H1 (cell line): ENCODE data around the gene WNK3. TPM values are rescaled to one million over a fixed set of nuclear protein-coding genes. Genes with fewer than 3 reads are reported as not detected.

ENCODE experiments used
- CTCF ChIA-PET: fragments of 300-600 bp; sonication (Branson Sonifier 250); formaldehyde crosslinking; loops from one replicate; lab custom pipeline; 2021; ENCODE audit not compliant: partially characterized antibody; lab: Charles Lee
- POLR2A ChIA-PET: fragments of 300-600 bp; sonication (Branson Sonifier 250); formaldehyde crosslinking; loops from one replicate; lab custom pipeline; 2021; ENCODE audit warnings: inconsistent platforms; ENCODE audit not compliant: partially characterized antibody; lab: Charles Lee
- DNase-seq, 2 experiments: peaks; one replicate each; pipeline versions ENCODE4 v3.0.0 to v3.0.0-alpha.2; 2010 to 2022; ENCODE audit warnings: low spot score in 2 of 2, low read depth in 1 of 2, mixed read lengths in 1 of 2
- FAIRE-seq: peaks from 2 replicates; lab custom pipeline; 2011; peaks lifted over from hg19 to GRCh38; lab: Jason Lieb, UNC
- H2AFZ ChIP-seq: 2 replicates; pipeline ENCODE4 v1.8.1; 2012; ENCODE audit warnings: low read length, inconsistent platforms
- H2AK5ac ChIP-seq: 2 replicates; pipeline ENCODE4 v1.6.1; 2013; ENCODE audit warnings: low read depth, low read length
- H2BK120ac ChIP-seq: replicated peaks from 2 replicates; pipeline ENCODE3; 2013; ENCODE audit warnings: low read depth, low read length, inconsistent platforms
- H2BK12ac ChIP-seq: 2 replicates; pipeline ENCODE4 v1.6.1; 2013; ENCODE audit warnings: low read depth, low read length
- H2BK15ac ChIP-seq: 2 replicates; pipeline ENCODE4 v1.6.1; 2013; ENCODE audit warnings: low read length
- H2BK20ac ChIP-seq: 2 replicates; pipeline ENCODE4 v1.6.1; 2013; ENCODE audit warnings: low read length
- H2BK5ac ChIP-seq: 2 replicates; pipeline ENCODE4 v1.6.1; 2013; ENCODE audit warnings: low read depth, low read length
- H3K14ac ChIP-seq: 2 replicates; pipeline ENCODE4 v1.6.1; 2013; ENCODE audit warnings: inconsistent platforms; ENCODE audit not compliant: insufficient read length
- H3K18ac ChIP-seq: 2 replicates; pipeline ENCODE4 v1.6.1; 2013; ENCODE audit warnings: low read length; ENCODE audit errors: extremely low read depth
- H3K23ac ChIP-seq: 2 replicates; pipeline ENCODE4 v1.6.1; 2013; ENCODE audit warnings: inconsistent platforms; ENCODE audit not compliant: insufficient read length
- H3K23me2 ChIP-seq: 2 replicates; pipeline ENCODE4 v1.6.1; 2013; ENCODE audit warnings: low read depth, low read length
- H3K27ac ChIP-seq: 2 replicates; pipeline ENCODE4 v1.6.1; 2011; ENCODE audit warnings: low read depth, low read length, inconsistent platforms
- H3K27me3 ChIP-seq, 4 experiments: replicated peaks in 1 of 4; 1 replicate in 1 of 4; 2 replicates in 3 of 4; pipeline versions ENCODE4 v1.6.1 to v1.8.1; 2011 to 2013; ENCODE audit warnings: low read length in 3 of 4, mild to moderate bottlenecking in 3 of 4, inconsistent platforms in 2 of 4, mixed read lengths in 2 of 4, moderate library complexity in 1 of 4; ENCODE audit not compliant: control insufficient read depth in 3 of 4, insufficient read depth in 3 of 4; ENCODE audit errors: extremely low read depth in 1 of 4
- H3K36me3 ChIP-seq, 4 experiments: 2 replicates each; pipeline versions ENCODE4 v1.6.1 to v1.8.1; 2011 to 2013; ENCODE audit warnings: mild to moderate bottlenecking in 4 of 4, low read length in 3 of 4, moderate library complexity in 2 of 4, control low read depth in 1 of 4, inconsistent platforms in 1 of 4; ENCODE audit not compliant: insufficient read depth in 4 of 4, control insufficient read depth in 2 of 4
- H3K4ac ChIP-seq: replicated peaks from 2 replicates; pipeline ENCODE3; 2013; ENCODE audit warnings: low read length, low read depth, mixed read lengths, inconsistent platforms; ENCODE audit not compliant: insufficient read length
- H3K4me1 ChIP-seq, 4 experiments: replicated peaks in 1 of 4; 1 replicate in 1 of 4; 2 replicates in 3 of 4; pipeline versions ENCODE4 v1.6.1 to v1.8.1; 2011 to 2013; ENCODE audit warnings: low read length in 3 of 4, inconsistent platforms in 2 of 4, mixed read lengths in 1 of 4; ENCODE audit not compliant: insufficient read depth in 4 of 4, control insufficient read depth in 3 of 4
- H3K4me2 ChIP-seq, 2 experiments: 2 replicates each; pipeline versions ENCODE4 v1.6.1 to v1.8.1; 2011 to 2013; ENCODE audit warnings: low read depth in 2 of 2, low read length in 2 of 2, control low read depth in 1 of 2, inconsistent platforms in 1 of 2, mild to moderate bottlenecking in 1 of 2; ENCODE audit not compliant: insufficient read depth in 1 of 2
- H3K4me3 ChIP-seq, 4 experiments: fragments of 200-600, 300-600 bp in 1 of 4; sonication (generic), shearing (Covaris generic), sonication (Bioruptor Twin) in 1 of 4; 2 replicates each; pipeline versions ENCODE4 v1.5.1 to v1.8.1; 2011 to 2016; ENCODE audit warnings: low read length in 4 of 4, low read depth in 3 of 4, control low read depth in 2 of 4, inconsistent platforms in 2 of 4, mild to moderate bottlenecking in 2 of 4, mixed read lengths in 1 of 4, moderate library complexity in 1 of 4; ENCODE audit not compliant: insufficient read depth in 2 of 4; ENCODE audit errors: extremely low read depth in 1 of 4
- H3K56ac ChIP-seq: replicated peaks from 2 replicates; pipeline ENCODE3; 2013; ENCODE audit warnings: low read depth, mild to moderate bottlenecking, mixed read lengths, low read length, inconsistent platforms; ENCODE audit not compliant: insufficient read length
- H3K79me1 ChIP-seq: 2 replicates; pipeline ENCODE4 v1.6.1; 2013; ENCODE audit warnings: low read depth, low read length, control low read depth
- H3K79me2 ChIP-seq, 2 experiments: 2 replicates each; pipeline versions ENCODE4 v1.6.1 to v1.8.1; 2012 to 2013; ENCODE audit warnings: low read length in 2 of 2, mild to moderate bottlenecking in 2 of 2, inconsistent platforms in 1 of 2; ENCODE audit not compliant: insufficient read depth in 2 of 2, control insufficient read depth in 1 of 2
- H3K9ac ChIP-seq, 4 experiments: replicated peaks in 1 of 4; 1 replicate in 1 of 4; 2 replicates in 3 of 4; pipeline versions ENCODE4 v1.6.1 to v1.8.1; 2011 to 2013; ENCODE audit warnings: low read depth in 3 of 4, low read length in 3 of 4, control low read depth in 2 of 4, mild to moderate bottlenecking in 2 of 4, moderate library complexity in 2 of 4, inconsistent platforms in 1 of 4; ENCODE audit errors: extremely low read depth in 1 of 4
- H3K9me3 ChIP-seq, 2 experiments: 2 replicates each; pipeline versions ENCODE4 v1.6.1 to v1.8.1; 2012 to 2013; ENCODE audit warnings: mild to moderate bottlenecking in 2 of 2, moderate library complexity in 2 of 2, control low read depth in 1 of 2, inconsistent platforms in 1 of 2, low read depth in 1 of 2, low read length in 1 of 2, mixed read lengths in 1 of 2; ENCODE audit not compliant: insufficient read depth in 2 of 2
- H4K20me1 ChIP-seq, 2 experiments: replicated peaks in 1 of 2; 2 replicates each; pipeline versions ENCODE3 to v1.8.1; 2011 to 2013; ENCODE audit warnings: inconsistent platforms in 2 of 2, low read length in 2 of 2, mild to moderate bottlenecking in 1 of 2; ENCODE audit not compliant: insufficient read depth in 2 of 2, control insufficient read depth in 1 of 2
- H4K5ac ChIP-seq: 2 replicates; pipeline ENCODE4 v1.6.1; 2013; ENCODE audit warnings: low read length, low read depth, mixed read lengths, inconsistent platforms; ENCODE audit not compliant: insufficient read length
- H4K8ac ChIP-seq: 2 replicates; pipeline ENCODE4 v1.8.0; 2013; ENCODE audit warnings: mild to moderate bottlenecking, moderate library complexity, low read length, inconsistent platforms; ENCODE audit not compliant: insufficient read depth; ENCODE audit errors: extremely low read depth
- H4K91ac ChIP-seq: replicated peaks from 2 replicates; pipeline ENCODE3; 2013; ENCODE audit warnings: low read length, mixed read lengths, inconsistent platforms; ENCODE audit not compliant: insufficient read length
- ASH2L ChIP-seq: fragments of 200-600, 300-600 bp; sonication (generic); IDR thresholded peaks from one replicate; pipeline ENCODE4 v1.7.1; 2017; ENCODE audit warnings: low read length
- CHD2 ChIP-seq: IDR thresholded peaks from 2 replicates; pipeline ENCODE4 v1.6.1; 2012; ENCODE audit warnings: low read length, improper control_type of control experiment
- CREB1 ChIP-seq: IDR thresholded peaks from 2 replicates; pipeline ENCODE4 v1.6.1; 2012; ENCODE audit warnings: inconsistent platforms
- EZH2 ChIP-seq: fragments of 200-600 bp; sonication (generic); IDR thresholded peaks from 2 replicates; pipeline ENCODE4 v1.7.1; 2012; ENCODE audit warnings: low read depth, mild to moderate bottlenecking, moderate library complexity, low read length, inconsistent platforms; ENCODE audit not compliant: severe bottlenecking
- KDM5A ChIP-seq: fragments of 200-600 bp; IDR thresholded peaks from 2 replicates; pipeline ENCODE4 v1.7.1; 2012; ENCODE audit warnings: mild to moderate bottlenecking, low read length, inconsistent platforms, mixed read lengths
- POLR2A ChIP-seq, 2 experiments: IDR thresholded peaks; 1 replicate in 1 of 2; 2 replicates in 1 of 2; pipeline ENCODE4 v1.6.1; 2011; ENCODE audit warnings: low read depth in 2 of 2, low read length in 2 of 2, mild to moderate bottlenecking in 2 of 2; ENCODE audit errors: control extremely low read depth in 1 of 2
- SAP30 ChIP-seq: fragments of 300-600 bp; sonication (generic); IDR thresholded peaks from 2 replicates; pipeline ENCODE4 v1.7.1; 2012; ENCODE audit warnings: low read length, moderate library complexity, mild to moderate bottlenecking, inconsistent platforms; ENCODE audit not compliant: insufficient read depth, insufficient replicate concordance
- SIX5 ChIP-seq: IDR thresholded peaks from 2 replicates; pipeline ENCODE4 v1.6.1; 2011; ENCODE audit warnings: mild to moderate bottlenecking, low read depth, low read length
- TCF12 ChIP-seq: IDR thresholded peaks from 2 replicates; pipeline ENCODE4 v1.6.1; 2011; ENCODE audit warnings: low read depth, mild to moderate bottlenecking, low read length
- WGBS, 2 experiments: shearing (Covaris generic) in 1 of 2; methylation state at CpG; one replicate each; pipeline versions ENCODE4 v1.1.6 to v1.1.7; 2013 to 2015; ENCODE audit warnings: low lambda C conversion rate in 2 of 2, mixed read lengths in 2 of 2, inconsistent platforms in 1 of 2, low coverage in 1 of 2, missing lambda C conversion rate in 1 of 2; ENCODE audit not compliant: insufficient replicate concordance in 2 of 2, insufficient coverage in 1 of 2, insufficient read length in 1 of 2; ENCODE audit errors: extremely low coverage in 1 of 2, missing lambda C conversion rate in 1 of 2; 5-methylcytosine and 5-hydroxymethylcytosine counted together
- long read RNA-seq, 2 experiments: library from RNA in 1 of 2; library from capped mRNA in 1 of 2; stranded (forward); transcript quantifications; one replicate each; pipeline ENCODE4 v2.0.0, GENCODE V29; 2021; ENCODE audit warnings: inconsistent platforms in 1 of 2
- polyA minus RNA-seq, 3 experiments: library from RNA; depleted of rRNA, polyadenylated mRNA; stranded (reverse); fragments of >200 nt; gene quantifications; 1 replicate in 2 of 3; 2 replicates in 1 of 3; pipeline ENCODE4 v1.2.3, GENCODE V29; 2011
- polyA plus RNA-seq, 7 experiments: library from polyadenylated mRNA; depleted of rRNA in 3 of 7; stranded (reverse) in 5 of 7; unstranded in 2 of 7; fragments of >200 nt in 5 of 7; fragments of 200-250 nt in 2 of 7; gene quantifications; 1 replicate in 5 of 7; 2 replicates in 1 of 7; 4 replicates in 1 of 7; pipeline versions ENCODE4 v1.2.1 to v1.2.3, GENCODE V29; 2011 to 2013; ENCODE audit warnings: missing spikeins in 2 of 7, mixed read lengths in 2 of 7
- total RNA-seq: library from RNA; stranded (reverse); fragmentation: NEBNext Ultra II Directional; extraction: Animal tissue kit (Norgen Biotek cat#: 25700); gene quantifications from 2 replicates; pipeline ENCODE4 v1.2.1, GENCODE V29; 2021

WNK3 gene
- total RNA-seq (37.1 and 37.5 TPM in 2 replicates), polyA plus RNA-seq (2011; rRNA removed) (3.7 and 5.5 TPM in 2 replicates), polyA minus RNA-seq (2011; rRNA and poly(A)+ RNA removed) (40.6 and 64.0 TPM in 2 replicates)
- 6.7 TPM for polyA plus RNA-seq (2011; cell fraction: cytosol; rRNA removed)
- 4.0 TPM for polyA plus RNA-seq (2011; cell fraction: nucleus; rRNA removed)
- polyA plus RNA-seq (2012, experiment 1 of 2), result 3.9 to 7.4 TPM (median 4.9 TPM) in 4 replicates
- 0.47 TPM for polyA plus RNA-seq (2012, experiment 2 of 2)
- polyA plus RNA-seq (2013, experiment 1 of 2), result 5.3 TPM
- 5.6 TPM for polyA plus RNA-seq (2013, experiment 2 of 2)
- polyA minus RNA-seq (2011; cell fraction: cytosol; rRNA and poly(A)+ RNA removed), result 22.8 TPM
- polyA minus RNA-seq (2011; cell fraction: nucleus; rRNA and poly(A)+ RNA removed), result 29.9 TPM
- long read RNA-seq, experiment 1, partial matches to known transcripts, result 2 of 14 reads
- long read RNA-seq, experiment 1, other reads (novel, unspliced or antisense), result 12 of 14 reads
- long read RNA-seq, experiment 2, partial matches to known transcripts, result 0 of 7 reads
- long read RNA-seq, experiment 2, other reads (novel, unspliced or antisense), result 7 of 7 reads

DNA sequence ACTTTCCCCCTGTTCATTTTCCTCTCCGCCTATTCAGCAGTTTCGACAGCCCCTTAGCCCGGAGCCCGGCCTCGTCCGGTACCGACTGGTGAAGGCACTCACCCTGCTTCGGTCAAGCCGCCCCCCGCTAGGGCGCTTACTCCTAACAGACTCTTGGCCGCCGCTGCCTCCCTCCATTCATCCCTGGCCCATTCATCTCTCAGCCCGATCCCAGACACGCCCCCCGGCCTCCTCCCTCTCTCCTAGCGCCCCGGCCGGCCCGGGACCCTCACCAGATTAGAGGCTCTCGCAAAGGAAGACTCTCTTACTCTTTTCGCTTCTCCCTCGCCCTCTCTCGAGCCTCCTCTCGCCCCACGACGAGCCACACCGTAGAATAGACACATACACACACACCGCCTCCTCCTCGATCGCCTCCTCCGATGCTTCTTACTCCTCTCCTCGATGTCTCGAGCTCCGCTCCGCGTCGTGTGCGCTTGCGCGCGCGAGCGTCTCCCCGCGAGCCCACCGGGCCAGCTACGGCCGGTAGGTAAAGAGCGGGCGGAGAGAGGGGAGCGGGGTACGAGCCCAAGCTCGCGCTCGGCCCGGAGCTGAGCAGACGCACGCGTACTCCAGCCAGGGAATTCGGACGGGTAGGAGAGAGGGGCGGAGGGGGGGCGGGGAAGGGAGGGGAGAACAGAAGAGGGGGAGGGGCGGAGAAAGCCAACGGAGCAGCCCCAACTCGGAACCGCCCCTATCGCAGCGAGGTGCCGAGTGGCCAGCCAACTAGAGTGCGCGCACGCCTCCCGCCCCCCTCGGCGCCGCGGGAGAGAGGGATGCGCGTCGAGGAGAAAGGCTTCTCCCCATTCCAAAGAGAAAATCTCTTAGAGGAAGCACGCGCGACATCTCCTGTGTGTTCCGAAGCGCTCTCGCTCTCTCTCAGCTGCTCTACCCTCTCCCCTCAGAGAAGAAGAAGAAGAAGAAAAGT lies at the start of gene WNK3:
Gene WNK3 (minus strand): TSS at position 633 of the 964 bp plus-strand sequence.
- FAIRE-seq (peak; percentile 87), DNase-seq (peak; percentile 63 to 80)
- H3K27ac ChIP-seq, result peak within 1 kb of the TSS; percentile 96
- peak within 1 kb of the TSS; percentile 89 for H4K91ac ChIP-seq
- H3K23me2 ChIP-seq, result peaks cover 5% of the 10 kb centered on the region
- 1% methylated on average over 39 of the region's 88 CpGs; no CpG with 5 or more reads in 1 of the 2 experiments for WGBS, 2 experiments
- H3K9ac ChIP-seq, result peak within 1 kb of the TSS in 3 of 4 experiments; percentile 88 to 97 (median 92); a peak in 6 of 7 replicates
- H3K14ac ChIP-seq, result no peak within 1 kb of the TSS
- H3K9me3 ChIP-seq, result no peaks in the 10 kb centered on the region; a peak in 1 of 4 replicates
- peak within 1 kb of the TSS; percentile 68 to 99 (median 84) for H3K4me3 ChIP-seq
- peak within 1 kb of the TSS; percentile 96 for H4K5ac ChIP-seq
- no peak within 1 kb of the TSS; the same call in 1 of the 2 replicates for H2AFZ ChIP-seq
- peak within 1 kb of the TSS; percentile 29; the same call in 1 of the 2 replicates for H2BK15ac ChIP-seq
- no peak within 1 kb of the TSS for H2BK20ac ChIP-seq
- H2BK120ac ChIP-seq, result no peak within 1 kb of the TSS
- peak within 1 kb of the TSS; percentile 79 to 89 for H3K4me2 ChIP-seq
- H3K27me3 ChIP-seq, result no peaks in the 10 kb centered on the region
- H2AK5ac ChIP-seq, result no peak within 1 kb of the TSS
- H4K8ac ChIP-seq, result peak within 1 kb of the TSS; percentile 97
- no peak within 1 kb of the TSS for H3K4ac ChIP-seq
- H2BK5ac ChIP-seq, result peak within 1 kb of the TSS; percentile 93
- no peaks in the 10 kb centered on the region for H3K79me1 ChIP-seq
- H3K56ac ChIP-seq, result peak within 1 kb of the TSS; percentile 82
- ChIA-PET CTCF (no interaction called here), POLR2A (interaction anchor here (0.6 to 1.8 kb wide), 10 partner anchors 9 to 263 kb away, joined by 3 to 5 read pairs (median 4); partner anchors contain the start of genes FAM120C and TSR2)
- no peak within 1 kb of the TSS for H3K23ac ChIP-seq
- H3K4me1 ChIP-seq, result peaks cover 0 to 5% (median 2%) of the 10 kb centered on the region in 4 experiments; a peak in 3 of 7 replicates
- H3K18ac ChIP-seq, result peak within 1 kb of the TSS; percentile 90
- no peaks in the 10 kb centered on the region for H4K20me1 ChIP-seq
- peaks cover 2 to 39% of the 10 kb centered on the region in 2 experiments; a peak in 2 of 4 replicates for H3K79me2 ChIP-seq
- no peaks in the 10 kb centered on the region for H3K36me3 ChIP-seq
- peak within 1 kb of the TSS; percentile 87; the same call in 1 of the 2 replicates for H2BK12ac ChIP-seq
- TF ChIP-seq SAP30, result peak; percentile 60
- no peak for TF ChIP-seq EZH2
- TF ChIP-seq ASH2L, result no peak
- no peak for TF ChIP-seq SIX5
- TF ChIP-seq CREB1, result no peak
- no peak for TF ChIP-seq KDM5A
- peak; percentile 60 to 76 for TF ChIP-seq POLR2A (IDR thresholded peaks at IDR 0.05; ENCODE audit: control extremely low read depth in 1 of 2, low read depth in 2 of 2, low read length in 2 of 2)
- TF ChIP-seq TCF12, result no peak
- TF ChIP-seq CHD2, result no peak
